ENCODE data around the gene HCK. TPM values are rescaled to one million over a fixed set of nuclear protein-coding genes. Genes with fewer than 3 reads are reported as not detected.

Gene HCK
- total RNA-seq, 1 experiment from 2014 or later, result not detected

GRCh38 chr20:32051720-32052089 lies 337 bp upstream of the HCK start:
- DNase-seq (ENCODE audit: low read depth), result no peak
- in situ Hi-C loops (cut with HindIII; ENCODE audit: low pct_unique_long_range_greater_than_20kb, low sequenced_read_pairs), result no loop called here

GRCh38 chr20:32052778-32053362 lies 828 bp downstream of the HCK start:
- no peak for DNase-seq (ENCODE audit: low read depth)
- in situ Hi-C loops (cut with HindIII; ENCODE audit: low pct_unique_long_range_greater_than_20kb, low sequenced_read_pairs), result no loop called here

- no peak for DNase-seq (ENCODE audit: low read depth)
- in situ Hi-C loops (cut with HindIII; ENCODE audit: low pct_unique_long_range_greater_than_20kb, low sequenced_read_pairs), result no loop called here
Measured at GRCh38 chr20:32053648-32054047, 1.6 kb downstream of the HCK start.

DNA sequence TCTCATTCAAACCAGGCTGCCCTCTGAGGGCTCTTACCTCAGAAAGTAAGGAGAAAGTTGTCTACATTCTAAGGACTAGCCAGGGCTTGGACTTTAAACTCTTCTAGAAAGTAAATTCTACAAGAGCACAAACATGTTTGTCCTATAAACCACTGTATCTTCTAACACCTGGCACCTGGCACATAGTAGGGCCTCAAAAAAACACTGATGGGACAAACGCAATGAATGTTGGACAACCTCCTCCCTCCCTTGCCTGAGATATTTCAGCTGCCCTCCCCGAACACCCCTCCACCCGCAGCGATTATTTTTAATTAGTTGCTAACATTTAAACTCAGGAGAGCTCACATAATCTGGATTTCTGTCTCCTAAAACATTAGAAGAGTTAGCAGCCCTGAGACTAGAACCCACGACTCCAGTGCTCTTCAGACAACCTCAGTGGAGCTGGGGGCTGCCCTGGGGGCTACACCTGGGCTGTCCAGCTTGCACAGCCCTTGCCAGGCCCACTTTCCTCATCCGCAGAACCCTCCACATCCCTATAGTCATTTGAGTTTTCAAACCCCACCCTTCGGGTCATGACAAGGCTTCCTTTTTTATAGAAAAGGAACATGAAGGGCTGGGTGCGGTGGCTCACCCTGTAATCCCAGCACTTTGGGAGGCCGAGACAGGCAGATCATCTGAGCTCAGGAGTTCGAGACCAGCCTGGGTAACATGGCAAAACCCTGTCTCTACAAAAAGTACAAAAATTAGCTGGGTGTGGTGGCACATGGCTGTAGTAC lies 4.9 kb downstream of the HCK start:
- no peak for DNase-seq (ENCODE audit: low read depth)
- in situ Hi-C loops (cut with HindIII; ENCODE audit: low pct_unique_long_range_greater_than_20kb, low sequenced_read_pairs), result no loop called here

DNA sequence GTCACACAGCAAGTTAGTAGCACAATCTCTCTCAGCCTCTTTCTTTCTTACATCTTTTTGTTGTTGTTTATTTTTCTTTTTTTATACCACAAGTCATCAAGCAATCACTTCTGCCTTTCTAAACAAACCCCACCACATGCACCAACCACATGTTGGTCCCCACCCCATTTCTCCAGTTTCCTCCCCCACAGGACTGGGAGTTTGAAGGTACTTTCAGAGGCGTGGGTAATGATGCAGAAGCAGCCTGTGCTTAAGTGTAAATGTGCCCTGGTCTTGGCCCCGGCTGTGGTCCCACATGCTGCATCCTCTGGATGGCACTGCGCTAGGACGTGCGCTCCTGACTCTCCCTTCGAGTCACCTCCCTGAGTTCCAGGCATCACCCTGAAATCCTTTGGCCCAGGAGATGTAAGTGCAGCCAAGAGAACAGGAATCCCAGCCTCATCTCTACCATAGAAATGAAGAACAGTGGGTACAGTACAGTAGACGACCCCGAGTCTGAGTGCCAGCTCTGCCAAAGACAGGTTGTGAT lies 5.7 kb downstream of the HCK start:
- in situ Hi-C loops (cut with HindIII; ENCODE audit: low pct_unique_long_range_greater_than_20kb, low sequenced_read_pairs), result no loop called here
- no peak for DNase-seq (ENCODE audit: low read depth)

DNA sequence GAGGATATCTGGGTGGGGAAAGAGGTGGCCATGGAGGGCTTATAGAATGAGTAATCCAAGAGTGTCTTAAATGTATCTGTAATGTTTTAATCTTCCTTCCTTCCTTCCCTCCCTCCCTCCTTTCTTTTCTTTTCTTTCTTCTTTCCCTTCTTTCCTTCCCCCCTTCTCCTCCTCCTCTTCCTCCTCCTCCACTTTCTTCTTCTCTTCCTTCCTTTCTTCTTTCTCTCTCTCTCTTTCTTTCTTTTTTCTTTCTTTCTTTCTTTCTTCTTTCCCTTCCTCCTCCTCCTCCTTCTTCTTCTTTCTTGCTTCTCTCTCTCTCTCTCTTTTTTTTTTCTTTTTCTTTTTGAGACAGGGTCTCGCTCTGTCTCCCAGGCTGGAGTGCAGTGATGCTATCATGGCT lies 7.1 kb downstream of the HCK start:
- no peak for DNase-seq (ENCODE audit: low read depth)
- in situ Hi-C loops (cut with HindIII; ENCODE audit: low pct_unique_long_range_greater_than_20kb, low sequenced_read_pairs), result no loop called here

GRCh38 chr20:32062776-32063170 lies 10.7 kb downstream of the HCK start:
- DNase-seq (ENCODE audit: low read depth), result no peak
- in situ Hi-C loops (cut with HindIII; ENCODE audit: low pct_unique_long_range_greater_than_20kb, low sequenced_read_pairs), result no loop called here

DNA sequence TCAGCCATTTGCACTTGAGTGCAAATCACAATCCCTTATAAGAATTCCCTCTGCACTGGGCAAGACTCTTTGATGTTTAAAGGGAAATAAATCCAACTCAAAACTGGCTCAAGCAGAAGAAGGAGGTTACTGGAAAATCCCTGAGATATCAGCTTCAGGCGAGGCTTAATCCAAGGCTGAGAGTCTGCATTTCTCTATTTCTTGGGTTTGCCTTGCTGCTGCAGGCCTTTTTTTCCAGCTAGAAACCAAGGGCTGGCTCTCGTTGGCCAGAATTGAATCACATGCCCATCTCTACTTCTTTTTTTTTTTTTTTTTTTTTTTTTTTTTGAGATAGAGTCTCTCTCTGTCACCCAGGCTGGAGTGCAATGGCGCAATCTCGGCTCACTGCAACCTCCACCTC lies 11.7 kb downstream of the HCK start:
- in situ Hi-C loops (cut with HindIII; ENCODE audit: low pct_unique_long_range_greater_than_20kb, low sequenced_read_pairs), result no loop called here
- DNase-seq (ENCODE audit: low read depth), result no peak

DNA sequence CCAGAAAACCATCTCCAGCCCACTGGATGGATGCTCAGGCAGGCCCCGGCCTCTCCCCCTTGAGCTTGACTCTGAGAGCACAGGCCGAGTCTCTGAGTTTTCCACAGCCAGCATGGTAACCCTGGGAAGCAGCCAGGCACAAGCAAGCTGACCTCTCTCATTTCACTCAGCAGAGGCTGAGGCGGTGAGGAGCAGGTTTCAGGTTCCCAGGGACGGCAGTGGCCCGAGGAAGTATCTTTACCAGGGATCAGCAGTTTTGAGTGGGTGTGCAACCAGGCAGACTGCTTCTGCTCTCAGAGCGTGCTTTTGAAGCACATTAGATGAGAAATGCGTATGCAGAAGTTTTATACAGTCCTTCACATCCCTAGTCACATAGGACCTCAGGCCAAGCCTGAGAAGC lies 12.6 kb downstream of the HCK start:
- in situ Hi-C loops (cut with HindIII; ENCODE audit: low pct_unique_long_range_greater_than_20kb, low sequenced_read_pairs), result no loop called here
- no peak for DNase-seq (ENCODE audit: low read depth)

DNA sequence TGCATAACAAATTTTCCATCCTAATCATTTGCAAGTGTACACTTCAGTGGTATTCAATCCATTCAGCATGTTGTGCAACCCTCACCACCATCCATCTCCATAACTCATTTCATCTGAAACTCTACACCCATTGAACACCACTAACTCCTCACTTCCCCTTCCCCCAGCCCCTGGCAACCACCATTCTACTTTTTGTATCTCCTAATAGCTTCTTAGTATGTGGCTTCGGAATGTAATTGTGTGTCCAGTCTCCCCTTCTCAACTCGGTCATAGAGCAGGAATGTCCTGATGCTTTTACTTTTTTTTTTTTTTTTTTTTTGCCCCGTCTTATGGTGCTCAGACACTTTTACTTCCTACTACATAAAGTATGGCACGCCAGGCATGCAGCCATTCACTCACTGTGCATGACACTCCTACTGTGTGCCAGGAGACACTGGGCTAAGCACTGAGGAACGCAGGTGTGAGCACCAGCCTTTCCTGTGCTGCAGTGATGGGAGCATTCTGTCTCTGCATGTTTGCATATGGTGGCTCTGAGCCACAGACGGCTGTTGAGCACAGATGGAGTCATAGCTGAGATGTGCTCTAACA lies 15.3 kb downstream of the HCK start:
- in situ Hi-C loops (cut with HindIII; ENCODE audit: low pct_unique_long_range_greater_than_20kb, low sequenced_read_pairs), result no loop called here
- no peak for DNase-seq (ENCODE audit: low read depth)

- DNase-seq (ENCODE audit: low read depth), result no peak
- in situ Hi-C loops (cut with HindIII; ENCODE audit: low pct_unique_long_range_greater_than_20kb, low sequenced_read_pairs), result no loop called here
Measured at GRCh38 chr20:32068174-32068573, 16.1 kb downstream of the HCK start.

DNA sequence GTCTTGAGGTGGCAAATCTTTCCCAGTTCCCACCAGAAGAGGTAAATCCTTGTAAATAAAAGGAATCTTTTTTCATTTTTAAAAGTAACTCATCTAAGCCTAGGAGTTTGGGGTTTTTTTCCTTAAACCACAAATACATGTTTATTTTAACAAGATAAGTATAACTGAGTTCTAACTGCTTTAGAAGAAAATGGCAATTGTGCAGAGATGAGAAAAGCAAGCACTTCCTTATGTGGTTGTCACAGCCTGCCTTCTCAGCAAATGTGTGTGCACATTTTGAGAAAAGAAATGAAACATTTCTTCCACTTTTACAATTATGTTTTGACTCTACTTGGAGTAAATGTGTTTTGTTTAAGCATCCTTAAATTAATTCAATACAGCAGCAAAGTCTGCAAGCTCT lies 17.7 kb downstream of the HCK start:
- no peak for DNase-seq (ENCODE audit: low read depth)
- in situ Hi-C loops (cut with HindIII; ENCODE audit: low pct_unique_long_range_greater_than_20kb, low sequenced_read_pairs), result no loop called here

- no peak for DNase-seq (ENCODE audit: low read depth)
Measured at GRCh38 chr20:32070282-32070681, 18.2 kb downstream of the HCK start.

DNA sequence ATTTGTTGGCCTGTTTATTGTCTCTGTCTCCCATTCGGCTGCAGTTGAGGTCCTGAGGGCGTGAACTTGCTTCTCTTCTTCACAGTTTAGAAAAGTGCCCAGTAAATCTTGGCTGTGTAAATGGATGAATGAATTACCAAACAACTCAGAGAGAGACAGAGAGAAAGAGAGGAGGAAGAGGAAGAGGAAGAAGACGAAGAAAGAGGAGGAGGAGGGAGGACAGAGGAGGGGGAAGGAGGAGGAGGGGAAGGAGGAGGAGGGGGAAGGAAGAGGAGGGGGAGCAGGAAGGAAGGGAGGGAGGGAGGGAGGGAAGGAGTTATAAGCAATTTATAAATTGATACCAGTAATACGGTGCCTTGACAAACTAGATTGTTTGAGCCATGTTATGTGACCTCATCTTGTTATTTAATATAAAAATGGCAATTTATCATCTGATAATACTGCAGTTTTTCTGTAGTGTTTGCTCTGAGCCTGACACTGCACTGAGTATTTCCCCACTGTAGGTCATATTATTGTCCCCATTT lies 18.7 kb downstream of the HCK start:
- in situ Hi-C loops (cut with HindIII; ENCODE audit: low pct_unique_long_range_greater_than_20kb, low sequenced_read_pairs), result no loop called here
- no peak for DNase-seq (ENCODE audit: low read depth)

More at GRCh38 chr20:32070282-32070681, 18.2 kb downstream of the HCK start:
- in situ Hi-C loops (cut with HindIII; ENCODE audit: low pct_unique_long_range_greater_than_20kb, low sequenced_read_pairs), result no loop called here

GRCh38 chr20:32071395-32072167 lies 19.5 kb downstream of the HCK start:
- in situ Hi-C loops (cut with HindIII; ENCODE audit: low pct_unique_long_range_greater_than_20kb, low sequenced_read_pairs), result no loop called here
- DNase-seq (ENCODE audit: low read depth), result no peak

DNA sequence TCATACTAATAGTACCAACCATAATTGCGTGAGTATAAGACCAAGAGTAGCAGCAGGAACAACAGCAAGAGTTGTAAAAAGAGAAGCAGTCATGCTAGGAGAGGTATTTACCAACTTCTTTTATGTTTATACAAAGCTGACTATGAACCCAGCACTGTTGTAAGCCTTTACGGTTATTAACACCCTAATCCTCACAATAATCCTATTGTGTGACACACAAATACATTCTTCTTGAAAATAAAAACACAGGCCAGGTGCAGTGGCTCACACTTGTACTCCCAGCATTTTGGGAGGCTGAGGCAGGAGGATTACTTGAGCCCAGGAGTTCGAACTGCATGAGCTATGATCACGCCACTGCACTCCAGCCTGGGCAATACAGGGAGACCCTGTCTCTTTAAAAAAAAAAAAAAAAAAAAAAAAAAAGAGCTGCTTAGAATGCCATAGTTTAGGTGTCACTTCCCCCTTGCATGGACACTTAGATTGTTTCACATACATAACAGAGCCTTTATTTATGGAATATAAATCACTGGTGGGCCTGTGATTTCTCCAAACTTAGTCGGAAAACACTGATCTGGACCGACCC lies 20.2 kb downstream of the HCK start:
- DNase-seq (ENCODE audit: low read depth), result no peak
- in situ Hi-C loops (cut with HindIII; ENCODE audit: low pct_unique_long_range_greater_than_20kb, low sequenced_read_pairs), result no loop called here

GRCh38 chr20:32075534-32075933 lies 23.5 kb downstream of the HCK start:
- in situ Hi-C loops (cut with HindIII; ENCODE audit: low pct_unique_long_range_greater_than_20kb, low sequenced_read_pairs), result no loop called here
- DNase-seq (ENCODE audit: low read depth), result no peak

GRCh38 chr20:32077190-32077589 lies 25.1 kb downstream of the HCK start:
- DNase-seq (ENCODE audit: low read depth), result no peak
- in situ Hi-C loops (cut with HindIII; ENCODE audit: low pct_unique_long_range_greater_than_20kb, low sequenced_read_pairs), result no loop called here

All from Caki2 (cell line).